ENCODE data around the gene SCD.
"Not testable (repeated sequence)": the region's sequence is repeated elsewhere in the genome, so short reads cannot be mapped to it uniquely, and the experiment has no call there.

SCD gene

DNA sequence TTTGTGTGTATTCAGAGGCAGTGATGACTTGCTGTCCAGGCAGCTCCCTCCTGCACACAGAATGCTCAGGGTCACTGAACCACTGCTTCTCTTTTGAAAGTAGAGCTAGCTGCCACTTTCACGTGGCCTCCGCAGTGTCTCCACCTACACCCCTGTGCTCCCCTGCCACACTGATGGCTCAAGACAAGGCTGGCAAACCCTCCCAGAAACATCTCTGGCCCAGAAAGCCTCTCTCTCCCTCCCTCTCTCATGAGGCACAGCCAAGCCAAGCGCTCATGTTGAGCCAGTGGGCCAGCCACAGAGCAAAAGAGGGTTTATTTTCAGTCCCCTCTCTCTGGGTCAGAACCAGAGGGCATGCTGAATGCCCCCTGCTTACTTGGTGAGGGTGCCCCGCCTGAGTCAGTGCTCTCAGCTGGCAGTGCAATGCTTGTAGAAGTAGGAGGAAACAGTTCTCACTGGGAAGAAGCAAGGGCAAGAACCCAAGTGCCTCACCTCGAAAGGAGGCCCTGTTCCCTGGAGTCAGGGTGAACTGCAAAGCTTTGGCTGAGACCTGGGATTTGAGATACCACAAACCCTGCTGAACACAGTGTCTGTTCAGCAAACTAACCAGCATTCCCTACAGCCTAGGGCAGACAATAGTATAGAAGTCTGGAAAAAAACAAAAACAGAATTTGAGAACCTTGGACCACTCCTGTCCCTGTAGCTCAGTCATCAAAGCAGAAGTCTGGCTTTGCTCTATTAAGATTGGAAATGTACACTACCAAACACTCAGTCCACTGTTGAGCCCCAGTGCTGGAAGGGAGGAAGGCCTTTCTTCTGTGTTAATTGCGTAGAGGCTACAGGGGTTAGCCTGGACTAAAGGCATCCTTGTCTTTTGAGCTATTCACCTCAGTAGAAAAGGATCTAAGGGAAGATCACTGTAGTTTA, 15.8 kb downstream of the SCD start:
- DNase-seq = no peak

GRCh38 chr10:100364175-100364574, 17.1 kb downstream of the SCD start:
- DNase-seq = no peak

DNA sequence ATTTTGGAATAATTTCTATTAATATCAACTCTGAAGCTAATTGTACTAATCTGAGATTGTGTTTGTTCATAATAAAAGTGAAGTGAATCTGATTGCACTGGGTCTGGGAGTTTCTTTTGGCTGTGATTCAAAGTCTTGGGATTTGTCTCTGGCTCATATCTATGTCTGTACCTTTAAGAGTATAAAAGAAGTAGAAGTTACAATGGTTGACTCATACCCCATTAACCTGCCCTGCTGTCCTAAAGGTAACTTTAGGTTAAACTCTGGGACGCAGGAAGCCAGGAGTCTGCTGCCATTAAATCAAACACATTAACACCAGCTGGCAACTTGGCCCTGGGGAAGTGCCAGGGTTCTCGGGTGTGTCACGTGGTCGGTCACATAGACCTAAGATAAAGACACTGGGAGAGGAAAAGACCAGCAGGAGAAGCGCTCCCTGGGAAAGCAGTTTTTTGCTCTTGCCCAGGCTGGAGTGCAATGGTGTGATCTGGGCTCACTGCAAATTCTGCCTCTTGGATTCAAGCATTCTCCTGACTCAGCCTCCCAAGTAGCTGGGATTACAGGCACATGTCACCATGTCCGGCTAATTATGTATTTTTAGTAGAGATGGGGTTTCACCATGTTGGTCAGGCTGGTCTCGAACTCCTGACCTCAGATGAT, 17.8 kb downstream of the SCD start:
- peak; percentile 51 to 70 (median 57) for DNase-seq

DNA sequence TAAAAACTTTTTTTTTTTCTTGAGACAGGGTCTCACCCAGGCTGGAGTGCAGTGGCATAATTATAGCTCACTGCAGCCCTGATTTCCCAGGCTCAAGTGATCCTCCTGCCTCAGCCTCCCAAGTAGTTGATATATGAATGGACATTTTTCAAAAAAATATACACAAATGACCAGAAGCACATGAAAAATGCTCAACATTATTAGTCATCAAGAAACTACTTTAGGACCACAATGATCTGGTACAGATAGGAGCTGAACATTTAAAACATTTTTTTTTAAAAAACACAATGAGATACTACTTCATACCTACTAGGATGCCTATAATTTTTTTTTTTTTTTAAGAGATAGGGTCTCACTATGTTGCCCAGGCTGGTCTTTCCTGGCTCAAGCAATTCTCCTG, 21.7 kb downstream of the SCD start:
- no peak for DNase-seq

DNA sequence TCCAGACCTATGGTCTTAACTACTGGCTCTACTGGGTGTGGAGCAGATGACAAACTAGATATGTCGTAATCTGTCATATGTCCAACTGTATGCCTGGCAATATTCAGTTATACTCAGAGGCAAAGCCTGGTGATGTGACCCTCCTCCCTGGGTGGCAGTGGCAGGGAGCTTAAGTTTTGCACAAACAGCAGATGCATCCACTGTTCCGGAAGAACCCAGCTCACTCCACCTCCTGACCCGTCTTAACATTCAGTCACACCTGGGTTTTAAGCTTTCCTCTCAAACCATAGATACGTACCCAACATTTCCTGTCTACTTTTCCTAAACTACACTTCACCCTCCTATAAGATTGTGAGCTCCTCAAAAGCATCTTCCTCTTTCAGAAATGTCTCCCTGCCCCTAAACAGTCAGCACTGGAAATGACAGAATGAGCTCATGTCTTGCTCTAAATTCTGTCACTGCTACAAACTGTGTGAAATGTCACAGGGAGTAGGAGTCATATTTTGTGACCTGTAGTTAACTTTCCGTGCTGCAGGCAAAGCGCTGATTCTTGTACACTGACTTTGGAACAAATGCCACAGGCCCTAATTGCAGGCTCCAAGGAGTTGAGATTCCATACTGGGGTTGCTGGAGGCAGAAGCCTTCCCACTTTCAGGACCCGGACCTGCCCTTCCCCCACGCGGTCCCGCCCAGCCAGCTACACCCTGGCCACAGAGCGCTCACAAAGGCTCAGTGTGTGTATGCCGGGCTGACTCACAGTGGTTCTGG, 23.9 kb downstream of the SCD start:
- DNase-seq = peak; percentile 81 to 96 (median 92)

- DNase-seq = no peak
Observed at GRCh38 chr10:100371482-100372027, 24.5 kb downstream of the SCD start.

DNA sequence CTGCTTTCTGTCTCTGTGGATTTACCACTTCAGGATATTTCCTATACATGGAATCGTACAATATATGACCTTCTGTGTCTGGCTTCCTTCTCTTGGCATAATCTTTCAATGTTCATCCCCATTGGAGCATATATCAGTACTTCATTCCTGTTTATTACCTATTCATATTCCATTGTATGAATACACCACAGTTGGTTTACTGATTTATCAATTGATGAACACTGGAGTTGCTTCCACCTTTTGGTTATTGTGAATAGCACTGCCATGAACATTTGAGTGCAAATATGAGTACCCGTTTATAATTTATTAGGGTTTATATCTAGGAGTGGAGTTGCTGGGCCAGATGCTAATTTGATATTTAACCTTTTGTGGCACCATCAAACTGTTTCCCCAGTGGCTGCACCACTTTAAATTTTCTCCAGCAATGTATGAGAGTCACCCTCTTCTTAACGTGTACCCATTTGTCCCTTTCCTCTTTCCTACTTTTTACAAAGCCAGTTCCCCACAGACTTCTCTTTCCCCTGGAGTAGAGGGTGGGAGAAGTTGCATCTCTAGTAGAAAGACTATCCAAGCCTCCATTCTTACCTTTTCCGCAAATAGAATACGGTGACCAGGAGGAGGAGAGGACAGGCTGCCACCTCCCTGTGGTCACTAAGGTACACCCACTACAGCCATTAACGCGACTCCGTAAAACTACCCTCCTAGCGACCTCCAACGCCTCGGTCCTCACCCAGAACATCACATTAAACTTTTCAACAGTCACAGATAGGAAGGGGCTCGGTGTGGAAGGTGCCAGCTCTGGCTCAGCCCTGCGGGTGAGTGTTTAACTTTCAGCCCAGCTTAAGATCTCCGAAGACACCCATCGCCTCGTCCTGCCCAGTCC, 25.6 kb downstream of the SCD start:
- peak in 1 of 3 donors; percentile 16 for DNase-seq

DNA sequence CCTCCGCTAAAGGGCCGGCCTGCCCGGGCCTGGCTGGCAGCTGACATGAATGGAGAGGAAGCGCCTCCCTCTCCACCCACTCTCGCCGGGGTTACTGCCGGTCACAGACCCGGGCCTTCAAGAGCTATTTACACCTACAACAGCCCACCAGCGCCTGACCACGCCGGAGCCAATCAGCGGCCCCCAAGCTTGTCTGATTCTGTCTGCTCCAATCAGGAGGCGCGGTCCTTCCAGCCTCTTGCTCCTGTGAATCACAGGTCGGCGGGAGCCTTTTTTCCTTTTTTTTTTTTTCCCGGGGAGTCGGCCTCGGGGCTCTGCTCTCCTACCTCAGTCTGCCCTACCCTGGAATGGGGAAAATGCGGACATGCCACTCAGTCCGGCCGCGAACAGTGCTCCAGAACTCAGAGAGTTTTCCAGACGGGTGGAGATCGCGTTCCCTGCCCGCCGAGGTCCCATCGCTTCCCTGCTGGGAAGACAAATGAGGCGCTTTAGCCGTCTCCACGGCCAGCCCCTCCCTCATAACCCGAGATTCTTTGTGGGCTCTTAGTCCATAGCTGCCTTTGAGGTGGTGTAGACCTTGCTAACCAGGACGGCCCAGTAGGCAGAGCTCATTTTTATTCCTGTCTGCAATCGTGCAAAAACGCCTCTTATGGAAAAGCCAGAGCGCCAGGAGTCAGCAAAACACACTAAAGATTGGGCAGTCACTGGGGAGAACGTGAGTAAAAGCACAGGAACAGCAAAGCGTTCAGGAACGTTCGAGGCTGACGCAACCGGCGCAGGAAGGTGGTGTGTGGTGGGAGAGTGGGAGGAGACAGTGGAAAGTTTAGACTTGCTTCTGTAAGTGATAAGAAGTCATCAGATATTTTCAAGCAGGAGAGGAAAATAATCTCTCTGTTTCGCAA, 26.5 kb downstream of the SCD start:
- peak; percentile 97 to 99 (median 98) for DNase-seq

- DNase-seq = no peak
Observed at GRCh38 chr10:100374200-100374655, 27.2 kb downstream of the SCD start.

GRCh38 chr10:100374677-100375353, 27.8 kb downstream of the SCD start:
- DNase-seq = not testable (repeated sequence)

DNA sequence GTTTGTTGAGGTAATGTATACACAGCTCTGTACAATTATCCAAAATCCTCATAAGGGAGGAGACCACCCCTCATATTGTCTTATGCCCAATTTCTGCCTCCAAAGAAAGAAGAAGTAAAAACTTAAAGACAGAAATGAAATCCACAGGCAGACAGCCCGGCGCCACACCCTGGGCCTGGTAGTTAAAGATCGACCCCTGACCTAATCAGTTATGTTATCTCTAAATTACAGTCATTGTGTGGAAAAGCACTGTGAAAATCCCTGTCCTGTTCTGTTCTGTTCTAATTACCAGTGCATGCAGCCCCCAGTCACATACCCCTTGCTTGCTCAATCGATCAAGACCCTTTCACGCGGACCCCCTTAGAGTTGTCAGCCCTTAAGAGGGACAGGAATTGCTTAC, 29.6 kb downstream of the SCD start:
- DNase-seq = not testable (repeated sequence)

DNA sequence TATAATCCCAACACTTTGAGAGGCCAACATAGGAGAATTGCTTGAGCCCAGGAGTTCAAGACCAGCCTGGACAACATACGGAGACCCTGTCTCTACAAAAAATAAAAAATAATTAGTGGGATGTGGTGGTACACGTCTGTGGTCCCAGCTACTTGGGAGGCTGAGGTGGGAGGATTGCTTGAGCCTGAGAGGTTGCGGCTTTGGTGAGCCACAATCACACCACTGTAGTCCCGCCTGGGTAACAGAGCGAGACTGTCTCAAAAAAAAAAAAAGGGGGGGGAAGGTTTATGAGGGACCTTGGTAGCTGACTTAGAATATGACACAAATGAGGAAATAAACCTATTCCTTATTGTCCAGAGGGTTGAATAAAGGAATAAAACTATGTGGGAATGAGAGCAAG, 30.8 kb downstream of the SCD start:
- DNase-seq = no peak

GRCh38 chr10:100380400-100380799, 33.4 kb downstream of the SCD start:
- DNase-seq = no peak

GRCh38 chr10:100382553-100382952, 35.5 kb downstream of the SCD start:
- DNase-seq = no peak

GRCh38 chr10:100383251-100383650, 36.2 kb downstream of the SCD start:
- DNase-seq = no peak

GRCh38 chr10:100391163-100392002, 44.4 kb downstream of the SCD start:
- DNase-seq = no peak

DNA sequence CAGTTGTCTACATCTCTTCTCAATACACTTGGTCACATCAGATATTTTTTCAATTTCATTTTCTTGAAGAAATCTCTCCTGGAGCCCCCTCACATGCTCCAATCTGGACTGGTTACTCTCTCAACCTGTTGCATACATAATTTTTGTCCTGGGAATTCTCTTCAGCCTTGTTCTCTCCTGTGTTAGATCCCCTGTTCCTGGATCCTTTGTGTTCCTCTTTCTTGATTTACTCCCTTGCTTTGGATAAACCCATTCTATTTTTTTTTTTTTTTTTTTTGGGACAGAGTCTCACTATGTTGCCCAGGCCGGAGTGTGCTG, 45.6 kb downstream of the SCD start:
- DNase-seq = no peak

DNA sequence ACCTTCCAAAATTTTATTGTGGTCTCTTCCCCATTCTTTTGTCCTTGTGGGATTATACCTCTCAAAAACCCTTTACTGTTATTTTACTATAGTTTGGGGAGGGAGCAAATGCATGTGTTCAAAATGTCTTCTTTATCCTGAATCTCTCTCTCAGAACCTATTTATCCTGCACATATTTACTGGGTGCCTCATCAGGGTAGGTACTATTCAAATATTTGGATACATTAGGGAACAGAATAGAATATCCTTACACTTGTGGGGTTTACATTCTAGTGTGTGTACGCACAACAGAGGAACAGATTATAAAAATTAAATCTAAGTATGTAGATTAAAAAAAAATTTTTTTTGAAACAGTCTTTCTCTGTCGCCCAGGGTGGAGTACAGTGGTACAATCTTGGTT, 48.6 kb downstream of the SCD start:
- no peak for DNase-seq

DNA sequence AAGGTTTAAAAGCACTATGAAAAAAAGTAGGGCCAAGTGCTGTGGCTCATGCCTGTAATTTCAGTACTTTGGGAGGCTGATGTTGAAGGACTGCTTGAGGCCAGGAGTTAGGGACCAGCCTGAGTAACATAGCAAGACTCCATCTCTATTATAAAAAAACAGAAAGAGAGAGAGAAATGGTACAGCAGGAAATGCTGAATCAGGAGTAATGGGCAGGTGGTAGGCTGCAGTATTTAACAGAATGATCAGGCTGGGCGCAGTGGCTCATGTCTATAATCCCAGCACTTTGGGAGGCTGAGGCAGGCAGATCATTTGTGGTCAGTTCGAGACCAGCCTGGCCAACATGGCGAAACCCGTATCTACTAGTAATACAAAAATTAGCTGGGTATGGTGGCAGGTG, 49.6 kb downstream of the SCD start:
- no peak for DNase-seq
